Fibroblast of the conjunctiva (primary cell): ENCODE data around the gene LILRB5.
"Not testable (repeated sequence)": the region's sequence is repeated elsewhere in the genome, so short reads cannot be mapped to it uniquely, and the experiment has no call there.

Source experiments
- DNase-seq: peaks from one replicate; pipeline ENCODE4 v3.0.0-alpha.2; 2010; ENCODE audit warnings: low read depth

The LILRB5 gene

GRCh38 chr19:54257116-54257480 lies at the start of gene LILRB5:
LILRB5 (minus strand) TSS chr19:54257273; CDS start chr19:54257193, 80 bp downstream.
- no peak for DNase-seq

DNA sequence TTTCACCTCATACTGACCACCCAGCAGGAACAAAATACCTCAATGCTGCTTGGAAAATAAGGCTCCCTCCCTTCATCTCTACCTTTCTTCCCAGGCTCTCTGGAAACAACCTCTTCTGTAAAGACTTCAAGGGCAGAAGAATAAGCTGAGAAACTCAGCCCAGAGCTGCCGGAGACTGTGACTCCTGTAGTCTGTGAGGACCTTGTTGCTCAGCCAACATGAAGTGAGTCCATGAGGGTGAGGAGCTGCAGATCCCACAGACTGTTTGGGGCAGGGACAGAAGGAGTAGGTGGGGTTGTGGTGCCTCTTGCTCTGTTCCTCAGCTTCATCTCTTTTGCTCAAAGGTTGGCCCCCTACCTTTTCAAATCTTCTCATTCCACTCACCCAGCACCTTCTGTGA lies 48.1 kb upstream of the LILRB5 start:
- no peak for DNase-seq

DNA sequence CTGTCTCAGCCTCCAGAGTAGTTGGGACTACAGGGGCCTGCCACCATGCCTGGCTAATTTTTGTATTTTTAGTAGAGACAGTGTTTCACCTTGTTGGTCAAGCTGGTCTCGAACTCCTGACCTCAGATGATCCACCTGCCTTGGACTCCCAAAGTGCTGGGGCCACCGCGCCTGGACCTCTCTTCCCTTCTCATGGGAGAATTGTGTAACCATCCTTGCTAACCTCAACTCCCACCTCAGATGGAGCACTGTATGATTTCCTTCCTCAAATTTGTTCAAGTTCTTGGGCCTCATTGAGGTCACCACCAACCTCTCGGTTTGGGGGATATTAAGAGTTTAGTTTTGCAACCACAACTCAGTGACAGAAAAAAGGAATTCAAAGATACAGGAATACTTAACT lies 45.2 kb upstream of the LILRB5 start:
- DNase-seq, result no peak

GRCh38 chr19:54299515-54299914 lies 42.4 kb upstream of the LILRB5 start:
- DNase-seq, result no peak

DNA sequence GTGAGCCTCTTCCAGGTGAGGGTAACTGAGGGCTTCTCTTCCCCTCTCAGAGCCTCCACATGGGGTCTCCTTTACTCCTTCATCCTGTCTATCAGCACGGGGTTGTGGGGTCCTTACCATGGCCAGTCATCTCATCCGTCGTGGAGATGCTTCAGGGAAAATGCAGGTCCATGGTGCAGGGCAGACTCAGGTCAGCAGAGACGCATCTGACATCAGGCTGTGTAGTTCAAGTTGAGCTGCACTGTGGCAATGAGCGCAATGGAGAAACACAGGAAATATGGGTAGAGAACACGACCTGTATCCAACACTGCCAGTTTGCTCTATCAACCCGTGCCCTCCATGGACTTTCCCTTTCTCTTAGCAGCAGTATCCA lies 42.0 kb upstream of the LILRB5 start:
- no peak for DNase-seq

- no peak for DNase-seq
Measured at GRCh38 chr19:54298357-54299125, 41.5 kb upstream of the LILRB5 start.

GRCh38 chr19:54297759-54298305 lies 40.8 kb upstream of the LILRB5 start:
- DNase-seq, result no peak

DNA sequence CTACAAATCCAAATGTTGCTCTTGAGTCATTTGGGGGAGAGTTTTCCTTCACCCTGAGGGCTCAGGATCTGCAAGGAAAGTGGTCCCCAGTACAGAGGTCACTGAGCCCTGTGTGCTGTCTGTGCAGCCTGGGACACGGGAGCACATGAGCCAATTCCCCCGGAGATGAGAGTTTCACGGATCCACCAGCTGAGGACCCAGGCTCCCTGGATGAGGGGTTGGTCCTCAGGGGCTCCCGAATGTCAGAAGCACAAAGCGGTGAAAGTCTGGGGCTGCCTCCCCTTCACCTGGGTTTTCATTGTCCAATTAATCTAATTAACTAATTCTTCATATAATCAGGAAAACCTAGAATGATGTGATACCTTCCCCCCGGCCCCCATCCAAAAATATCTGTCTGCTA lies 37.5 kb upstream of the LILRB5 start:
- DNase-seq, result no peak

- DNase-seq, result not testable (repeated sequence)
Measured at GRCh38 chr19:54289160-54289559, 32.1 kb upstream of the LILRB5 start.

GRCh38 chr19:54287456-54287855 lies 30.4 kb upstream of the LILRB5 start:
- DNase-seq, result no peak

DNA sequence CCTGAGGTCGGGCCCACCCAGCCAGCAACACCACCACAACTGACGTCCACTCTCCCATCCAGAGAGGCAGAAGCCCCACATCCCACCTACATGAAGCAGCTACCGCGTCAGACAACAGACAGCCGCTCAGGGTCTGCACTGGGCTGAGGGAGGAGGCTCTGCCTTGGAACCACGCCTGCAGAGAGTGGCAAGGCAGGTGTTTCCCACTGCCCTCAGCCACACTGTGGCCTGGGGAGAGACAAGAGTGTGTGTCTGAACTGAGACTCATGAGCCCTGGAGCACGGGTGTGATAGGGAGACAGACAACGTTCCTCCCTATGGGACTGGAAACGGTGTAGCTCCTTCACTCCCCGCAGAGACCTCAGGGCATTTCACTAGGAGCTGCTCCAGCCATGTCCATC lies 29.2 kb upstream of the LILRB5 start:
- not testable (repeated sequence) for DNase-seq

DNA sequence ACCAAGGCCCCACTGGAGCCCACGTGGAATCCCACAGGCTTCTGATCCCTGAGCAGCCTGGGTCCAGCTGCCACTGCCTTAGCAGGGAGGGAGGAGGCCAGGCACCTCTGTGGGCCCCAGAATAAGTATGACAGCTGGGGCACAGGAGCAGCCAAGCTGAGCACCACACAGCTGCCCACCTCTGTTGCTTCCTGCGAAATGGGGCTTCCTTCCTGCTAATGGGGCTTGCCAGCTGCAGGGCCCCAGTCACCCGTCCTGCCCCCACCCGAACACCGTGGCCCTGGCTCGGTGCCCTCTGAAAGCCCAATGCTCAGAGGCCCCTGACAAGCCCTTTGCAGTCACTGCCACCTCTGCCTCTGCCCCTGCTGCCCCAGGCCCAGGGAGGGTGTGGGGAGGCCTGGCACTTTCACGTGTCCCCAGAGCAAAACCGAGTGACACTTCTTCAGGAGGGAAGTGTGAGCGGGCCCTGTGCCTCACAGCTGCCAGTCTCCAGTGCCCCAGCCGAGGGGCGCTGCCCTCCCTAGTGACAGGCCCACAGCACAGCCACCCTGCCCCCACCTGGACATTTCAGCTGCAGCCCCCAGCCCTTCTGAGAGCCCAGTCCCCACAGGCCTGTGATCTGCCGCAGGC lies 28.5 kb upstream of the LILRB5 start:
- DNase-seq, result not testable (repeated sequence)

DNA sequence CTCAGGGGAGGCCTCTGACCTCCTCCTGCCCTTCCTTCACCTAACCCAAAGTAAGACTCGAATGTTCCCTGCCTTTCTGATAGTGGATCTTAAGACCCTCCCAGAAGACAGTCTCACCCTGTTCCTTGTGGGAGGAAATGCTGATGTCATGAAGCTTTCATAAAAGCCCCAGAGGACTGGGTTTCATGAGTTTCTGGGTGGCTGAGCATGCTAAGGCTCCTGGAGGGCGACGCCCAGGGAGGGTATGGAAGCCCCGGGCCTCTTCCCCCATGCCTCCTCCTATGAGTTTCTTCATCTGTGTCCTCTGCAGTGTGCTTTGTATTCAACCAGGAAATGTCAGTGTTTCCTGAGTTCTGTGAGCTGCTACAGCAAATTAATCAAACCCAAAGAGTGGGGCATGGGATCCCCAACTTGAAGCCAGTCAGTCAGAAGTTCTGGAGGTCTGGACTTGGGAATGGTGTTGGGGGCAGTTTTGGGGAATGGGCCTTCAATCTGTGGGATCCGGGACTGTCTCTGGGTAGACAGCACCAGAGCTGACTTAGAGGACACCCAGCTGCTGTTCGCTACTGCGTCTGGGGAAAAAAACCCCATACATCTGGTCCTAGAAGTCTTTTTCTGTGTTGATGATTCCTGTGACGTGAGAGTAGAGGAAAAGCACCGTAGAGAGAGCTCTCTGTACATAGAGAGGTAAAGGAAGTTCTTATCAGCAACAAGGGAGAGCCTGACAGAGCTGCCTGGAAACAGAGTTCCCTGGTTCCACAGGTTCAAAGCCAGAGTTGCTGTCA lies 25.8 kb upstream of the LILRB5 start:
- no peak for DNase-seq

GRCh38 chr19:54281729-54282075 lies 24.6 kb upstream of the LILRB5 start:
- DNase-seq, result not testable (repeated sequence)

GRCh38 chr19:54281007-54281728 lies 24.1 kb upstream of the LILRB5 start, which contains the start of gene LILRB2:
LILRB2 (minus strand) TSS chr19:54281110; CDS start chr19:54280496, 614 bp downstream.
- no peak for DNase-seq

DNA sequence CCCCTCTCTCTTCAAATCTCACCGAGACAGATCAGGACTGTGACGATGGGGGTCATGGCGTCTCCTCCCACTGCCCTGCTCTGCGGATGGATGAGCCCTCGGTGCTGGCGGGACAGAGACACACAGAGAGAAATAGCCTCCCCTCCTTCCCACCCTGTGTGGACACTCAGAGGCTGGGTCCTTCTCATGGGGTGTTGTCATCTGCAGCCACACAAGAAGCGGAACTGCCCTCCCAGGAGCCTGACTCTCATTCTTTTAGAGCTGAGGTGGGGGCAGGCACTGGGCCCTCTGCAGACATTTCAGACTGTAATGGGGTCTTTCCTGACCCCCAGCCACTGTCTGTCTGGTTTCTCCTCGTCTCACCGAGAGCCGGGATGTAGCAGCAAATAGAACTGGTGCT lies 23.4 kb upstream of the LILRB5 start:
- not testable (repeated sequence) for DNase-seq

- not testable (repeated sequence) for DNase-seq
Measured at GRCh38 chr19:54280025-54280424, 23.0 kb upstream of the LILRB5 start.

DNA sequence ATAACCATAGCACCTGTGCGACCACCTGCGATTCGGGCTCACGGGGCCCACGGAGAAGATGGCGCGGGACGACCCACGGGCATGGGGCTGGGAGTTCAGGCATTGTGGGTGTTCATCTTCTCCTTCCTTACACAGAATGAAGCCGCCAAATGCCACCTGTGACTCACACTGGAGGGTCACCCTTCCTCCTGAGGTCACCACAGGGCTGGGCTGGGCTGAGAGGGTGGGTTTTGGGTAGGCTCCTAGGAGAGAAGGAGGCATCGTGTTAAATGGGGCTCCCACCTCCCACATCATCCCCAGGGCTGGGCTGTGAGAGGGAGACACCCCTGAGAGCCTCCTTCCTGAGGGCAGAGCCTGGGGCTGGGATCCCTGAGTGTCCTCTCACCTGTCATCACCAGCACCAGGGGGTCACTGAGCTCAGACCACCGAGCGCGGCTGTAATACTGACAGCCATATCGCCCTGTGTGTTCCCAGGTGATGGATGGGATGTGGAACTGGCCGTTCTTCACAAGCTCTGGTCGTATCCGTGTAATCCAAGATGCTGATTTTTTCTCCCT lies 22.4 kb upstream of the LILRB5 start:
- DNase-seq, result no peak

DNA sequence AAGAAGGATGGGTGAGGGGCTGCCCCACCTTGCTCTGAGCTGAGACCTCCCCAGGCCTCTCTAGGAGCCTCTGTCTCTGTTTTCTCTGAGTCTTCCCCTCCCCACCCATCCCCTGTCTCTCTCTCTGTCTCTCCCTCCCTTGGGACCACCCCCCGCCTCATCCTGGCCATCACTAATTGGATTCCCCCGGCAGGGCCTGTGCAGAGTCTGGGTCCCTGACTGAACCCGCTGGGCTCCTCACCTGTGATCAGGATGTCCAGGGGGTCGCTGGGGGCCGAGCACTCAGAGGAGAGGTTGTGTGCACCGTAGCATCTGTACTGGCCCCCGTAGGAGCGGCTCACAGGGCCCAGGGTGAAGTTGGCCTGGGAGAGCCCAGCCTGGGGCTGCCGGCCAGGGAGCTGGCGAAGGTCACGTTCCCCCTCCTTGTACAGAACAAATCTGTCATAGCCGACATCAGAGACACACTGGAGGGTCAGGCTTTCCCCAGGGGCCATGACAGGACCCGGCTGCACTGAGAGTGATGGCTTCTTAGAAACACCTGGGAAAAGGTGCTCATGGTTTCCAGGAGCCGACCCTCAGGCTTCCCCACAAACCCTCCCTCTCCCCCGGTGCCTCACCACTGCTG lies 21.6 kb upstream of the LILRB5 start:
- not testable (repeated sequence) for DNase-seq

DNA sequence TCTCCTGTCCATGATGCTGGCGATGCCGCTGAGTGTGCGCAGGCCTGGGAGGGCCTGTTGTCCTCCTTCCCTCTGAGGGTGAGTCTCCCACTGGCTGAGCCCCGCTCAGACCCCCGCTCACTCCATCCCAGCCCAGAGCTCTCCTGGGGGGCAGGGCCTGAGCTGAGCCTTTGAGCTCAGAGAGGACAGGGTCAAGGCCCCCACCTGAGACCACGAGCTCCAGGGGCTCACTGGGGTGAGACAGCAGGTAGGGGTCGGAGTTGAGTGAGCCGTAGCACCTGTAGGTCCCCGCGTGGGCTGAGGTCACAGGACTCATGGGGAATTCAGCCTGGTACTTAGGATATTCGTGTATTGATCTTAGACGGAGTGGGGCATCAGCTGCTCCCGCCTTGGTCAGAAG lies 21.0 kb upstream of the LILRB5 start:
- DNase-seq, result not testable (repeated sequence)

GRCh38 chr19:54277111-54277615 lies 20.1 kb upstream of the LILRB5 start:
- not testable (repeated sequence) for DNase-seq
